Gastroesophageal sphincter (tissue), 3 donors: Measurements from ENCODE around the gene DUSP3.

Experiments
- EP300 ChIP-seq: sonication (generic); formaldehyde crosslinking; IDR thresholded peaks from one replicate; pipeline ENCODE4 v1.6.1; 2017; ENCODE audit warnings: antibody characterized with exemption, mild to moderate bottlenecking
- POLR2A ChIP-seq, 2 donors: fragments of 450-650 bp; IDR thresholded peaks; one replicate each; pipeline ENCODE4 v1.6.1; 2017; ENCODE audit warnings: antibody characterized with exemption in 2 of 2, mild to moderate bottlenecking in 2 of 2, moderate library complexity in 1 of 2
- TF ChIP-seq, protein P1 (sequence below), 4 experiments: fragments of 200-600 bp in 2 of 4; fragments of 450-650 bp in 2 of 4; sonication (generic) in 1 of 4; IDR thresholded peaks; one replicate each; pipeline ENCODE4 v1.5.1; 2017 to 2019; ENCODE audit warnings: antibody characterized with exemption in 4 of 4, mild to moderate bottlenecking in 2 of 4, moderate library complexity in 2 of 4

DNA sequence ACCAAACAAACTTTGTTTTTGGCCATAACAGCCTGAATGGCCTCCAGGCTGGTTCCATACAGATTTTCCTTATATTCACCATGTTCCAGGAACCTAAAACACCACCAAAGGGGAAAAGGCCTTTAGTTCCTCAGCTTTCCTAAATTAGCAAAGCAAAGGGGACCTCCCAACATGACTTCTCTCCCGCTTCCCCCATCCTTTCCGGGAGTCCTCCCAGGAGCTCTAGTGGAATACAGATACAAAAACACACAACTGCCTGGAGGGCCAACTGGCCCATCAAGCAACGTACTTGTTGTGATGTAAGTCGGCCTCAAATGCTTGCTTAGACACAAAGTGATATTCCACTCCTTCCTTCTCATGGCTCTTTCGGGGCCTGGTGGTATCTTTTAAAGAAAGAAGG is 32.0 kb upstream of the DUSP3 start:
- TF ChIP-seq, protein P1, sequence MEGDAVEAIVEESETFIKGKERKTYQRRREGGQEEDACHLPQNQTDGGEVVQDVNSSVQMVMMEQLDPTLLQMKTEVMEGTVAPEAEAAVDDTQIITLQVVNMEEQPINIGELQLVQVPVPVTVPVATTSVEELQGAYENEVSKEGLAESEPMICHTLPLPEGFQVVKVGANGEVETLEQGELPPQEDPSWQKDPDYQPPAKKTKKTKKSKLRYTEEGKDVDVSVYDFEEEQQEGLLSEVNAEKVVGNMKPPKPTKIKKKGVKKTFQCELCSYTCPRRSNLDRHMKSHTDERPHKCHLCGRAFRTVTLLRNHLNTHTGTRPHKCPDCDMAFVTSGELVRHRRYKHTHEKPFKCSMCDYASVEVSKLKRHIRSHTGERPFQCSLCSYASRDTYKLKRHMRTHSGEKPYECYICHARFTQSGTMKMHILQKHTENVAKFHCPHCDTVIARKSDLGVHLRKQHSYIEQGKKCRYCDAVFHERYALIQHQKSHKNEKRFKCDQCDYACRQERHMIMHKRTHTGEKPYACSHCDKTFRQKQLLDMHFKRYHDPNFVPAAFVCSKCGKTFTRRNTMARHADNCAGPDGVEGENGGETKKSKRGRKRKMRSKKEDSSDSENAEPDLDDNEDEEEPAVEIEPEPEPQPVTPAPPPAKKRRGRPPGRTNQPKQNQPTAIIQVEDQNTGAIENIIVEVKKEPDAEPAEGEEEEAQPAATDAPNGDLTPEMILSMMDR (IDR thresholded peaks at IDR 0.05) = no peak
- no peak for TF ChIP-seq POLR2A (IDR thresholded peaks at IDR 0.05)
- TF ChIP-seq EP300 = no peak
